ENCODE data around the gene CMTM7. TPM values are rescaled to one million over a fixed set of nuclear protein-coding genes. Genes with fewer than 3 reads are reported as not detected.

Gene CMTM7
- total RNA-seq, 1 experiment from 2014 or later: 62.6 TPM

GRCh38 chr3:32424581-32425250, 33.1 kb downstream of the CMTM7 start:
- Histone ChIP-seq H3K79me2 (ENCODE audit: insufficient read depth, low read length) (peaks cover 93% of the 10 kb centered on the region), H3K4me1 (ENCODE audit: control insufficient read depth in 1 of 2, insufficient read depth in 2 of 2, low read length in 2 of 2) (peaks cover 45 to 79% of the 10 kb centered on the region in 2 experiments), H3K27ac (ENCODE audit: low read depth, low read length) (no peak overlapping the region), H4K20me1 (ENCODE audit: insufficient read depth) (no peaks in the 10 kb centered on the region), H2AFZ (ENCODE audit: low read depth, low read length, poor library complexity, severe bottlenecking) (no peak overlapping the region), H3K36me3 (ENCODE audit: control insufficient read depth in 1 of 2, insufficient read depth in 2 of 2, low read length in 2 of 2) (peaks cover 0 to 5% of the 10 kb centered on the region in 2 experiments; a peak in 1 of 4 replicates), H3K9me3 (ENCODE audit: control insufficient read depth in 1 of 2, insufficient read depth in 1 of 2, low read depth in 1 of 2, low read length in 2 of 2) (no peaks in the 10 kb centered on the region), H3K4me3 (replicated peaks in 1 of 2; ENCODE audit: low read depth in 1 of 2, low read length in 2 of 2) (no peak overlapping the region), H3K4me2 (ENCODE audit: low read length) (no peak overlapping the region), H3K27me3 (ENCODE audit: insufficient read depth, low read length) (no peaks in the 10 kb centered on the region), H3K9me2 (ENCODE audit: insufficient read depth) (no peaks in the 10 kb centered on the region; the same call in 1 of the 2 replicates), H3K9ac (ENCODE audit: low read length) (no peak overlapping the region)
- ATAC-seq (no peak), DNase-seq (ENCODE audit: low read depth, low spot score) (no peak)
- intact Hi-C loops (cut with micrococcal nuclease): no loop called here
- TF ChIP-seq SP1 (IDR thresholded peaks at IDR 0.05; ENCODE audit: low read depth): no peak
- TF ChIP-seq FOSL1 (IDR thresholded peaks at IDR 0.05; ENCODE audit: low read depth): no peak
- TF ChIP-seq SRF (IDR thresholded peaks at IDR 0.05; ENCODE audit: low read depth): no peak
- TF ChIP-seq CTCF (IDR thresholded peaks at IDR 0.05 in 2 of 3, conservative IDR thresholded peaks at IDR 0.05 in 1 of 3; ENCODE audit: borderline replicate concordance in 1 of 3, insufficient read depth in 1 of 3, low read depth in 2 of 3, low read length in 2 of 3): no peak
- no peak for TF ChIP-seq ELF1 (IDR thresholded peaks at IDR 0.05; ENCODE audit: borderline replicate concordance, low read depth)
- no peak for TF ChIP-seq JUND (IDR thresholded peaks at IDR 0.05)
- TF ChIP-seq CEBPB (IDR thresholded peaks at IDR 0.05; ENCODE audit: low read depth): no peak
- ChIA-PET CTCF (no interaction called here), POLR2A (interaction anchor here (0.9 kb wide), 1 partner anchor 11 kb away, joined by 3 read pairs; no protein-coding TSS in a partner anchor), RAD21 (ENCODE audit: low non-redundant PET in 1 of 2, low total read pairs in 2 of 2, uncharacterized antibody in 2 of 2, unreplicated experiment in 2 of 2) (no interaction called here)
- no TSS peak for BruUV-seq (replicated peaks)

Measured in HCT116 (cell line).